ENCODE measurements around the gene MYF5. TPM values are rescaled to one million over a fixed set of nuclear protein-coding genes. Genes with fewer than 3 reads are reported as not detected.
A peak's percentile ranks its signal among the peaks of the same experiment; 100 is the strongest.

The MYF5 gene
- total RNA-seq, 1 experiment from 2014 or later: not detected

- intact Hi-C loops (cut with micrococcal nuclease; ENCODE audit: unreplicated experiment): no loop called here
- H3K27ac ChIP-seq: no peak overlapping the region
- no peaks in the 10 kb centered on the region for H3F3A ChIP-seq (ENCODE audit: insufficient read depth, low read depth)
- no peaks in the 10 kb centered on the region for H3K4me1 ChIP-seq (replicated peaks; ENCODE audit: insufficient read depth)
- no peak for DNase-seq
- H3K9me2 ChIP-seq (ENCODE audit: insufficient read depth): no peaks in the 10 kb centered on the region
- ChIA-PET CTCF (no interaction called here), POLR2A (ENCODE audit: unreplicated experiment) (no interaction called here)
- no peak overlapping the region for H2AFZ ChIP-seq
- H4K20me1 ChIP-seq (ENCODE audit: insufficient read depth): no peaks in the 10 kb centered on the region
- TF ChIP-seq EZH2 (IDR thresholded peaks at IDR 0.05; ENCODE audit: low read depth): no peak
- no peak for TF ChIP-seq CTCF (conservative IDR thresholded peaks at IDR 0.05)
- H3K36me3 ChIP-seq (ENCODE audit: low read depth): no peaks in the 10 kb centered on the region
- no peaks in the 10 kb centered on the region for H3K27me3 ChIP-seq (ENCODE audit: insufficient read depth, low read depth)
- no peak overlapping the region for H3K4me2 ChIP-seq
- no TSS peak for BruUV-seq (replicated peaks)
- H3K9me3 ChIP-seq (ENCODE audit: insufficient read depth, low read depth): no peaks in the 10 kb centered on the region
- no peaks in the 10 kb centered on the region for H3K79me2 ChIP-seq (ENCODE audit: low read depth)
- no peak overlapping the region for H3K4me3 ChIP-seq
These were observed 39.9 kb upstream of the MYF5 start for GRCh38 chr12:80676856-80677255.

GRCh38 chr12:80677994-80678393 is 38.7 kb upstream of the MYF5 start:
- TF ChIP-seq EZH2 (IDR thresholded peaks at IDR 0.05; ENCODE audit: low read depth): no peak
- TF ChIP-seq CTCF (conservative IDR thresholded peaks at IDR 0.05): no peak
- BruUV-seq (replicated peaks): no TSS peak
- intact Hi-C loops (cut with micrococcal nuclease; ENCODE audit: unreplicated experiment): no loop called here
- H3K4me1 ChIP-seq (replicated peaks; ENCODE audit: insufficient read depth): no peaks in the 10 kb centered on the region
- DNase-seq: no peak
- H3K4me3 ChIP-seq: no peak overlapping the region
- no peaks in the 10 kb centered on the region for H4K20me1 ChIP-seq (ENCODE audit: insufficient read depth)
- H3K36me3 ChIP-seq (ENCODE audit: low read depth): no peaks in the 10 kb centered on the region
- H3K9me2 ChIP-seq (ENCODE audit: insufficient read depth): no peaks in the 10 kb centered on the region
- no peak overlapping the region for H3K4me2 ChIP-seq
- CTCF ChIA-PET: no interaction called here
- H3K9me3 ChIP-seq (ENCODE audit: insufficient read depth, low read depth): no peaks in the 10 kb centered on the region
- POLR2A ChIA-PET (ENCODE audit: unreplicated experiment): no interaction called here
- H3K79me2 ChIP-seq (ENCODE audit: low read depth): no peaks in the 10 kb centered on the region
- H3K27me3 ChIP-seq (ENCODE audit: insufficient read depth, low read depth): no peaks in the 10 kb centered on the region
- no peak overlapping the region for H3K27ac ChIP-seq
- H2AFZ ChIP-seq: no peak overlapping the region
- H3F3A ChIP-seq (ENCODE audit: insufficient read depth, low read depth): no peaks in the 10 kb centered on the region

- CTCF ChIA-PET: interaction anchor here (0.6 kb wide), 1 partner anchor 24 kb away, joined by 3 read pairs; no protein-coding TSS in a partner anchor
These were observed 37.2 kb upstream of the MYF5 start for GRCh38 chr12:80679346-80680131.

More at GRCh38 chr12:80679346-80680131, 37.2 kb upstream of the MYF5 start:
- Histone ChIP-seq H3K4me2 (no peak overlapping the region), H3K36me3 (ENCODE audit: low read depth) (no peaks in the 10 kb centered on the region), H3K27me3 (ENCODE audit: insufficient read depth, low read depth) (no peaks in the 10 kb centered on the region), H3F3A (ENCODE audit: insufficient read depth, low read depth) (no peaks in the 10 kb centered on the region), H3K27ac (no peak overlapping the region), H3K79me2 (ENCODE audit: low read depth) (no peaks in the 10 kb centered on the region), H3K4me3 (no peak overlapping the region), H4K20me1 (ENCODE audit: insufficient read depth) (no peaks in the 10 kb centered on the region), H2AFZ (0 out of 2 replicates have a peak overlapping the region, but pooled peaks have one; percentile 33), H3K4me1 (replicated peaks; ENCODE audit: insufficient read depth) (no peaks in the 10 kb centered on the region), H3K9me3 (ENCODE audit: insufficient read depth, low read depth) (no peaks in the 10 kb centered on the region), H3K9me2 (ENCODE audit: insufficient read depth) (no peaks in the 10 kb centered on the region)
- intact Hi-C loops (cut with micrococcal nuclease; ENCODE audit: unreplicated experiment): no loop called here
- no TSS peak for BruUV-seq (replicated peaks)
- POLR2A ChIA-PET (ENCODE audit: unreplicated experiment): no interaction called here
- TF ChIP-seq CTCF (conservative IDR thresholded peaks at IDR 0.05) (no peak), EZH2 (IDR thresholded peaks at IDR 0.05; ENCODE audit: low read depth) (no peak)
- DNase-seq: no peak
